IMR-90 (cell line): ENCODE measurements around the gene RNF4. TPM values are rescaled to one million over a fixed set of nuclear protein-coding genes. Genes with fewer than 3 reads are reported as not detected.

Source experiments
- ATAC-seq: fragments of 200-7000 bp; cut with Tn5 transposase; 2 replicates; pipeline ENCODE4 v1.9.1; 2020; ENCODE audit warnings: low read depth, mild to moderate bottlenecking, moderate library complexity
- BruUV-seq: library from RNA; stranded (reverse); fragments of 400-500 nt; replicated peaks from 2 replicates; lab custom pipeline; 2021; lab: Mats Ljungman, UMichigan
- CTCF ChIA-PET: fragments of 300-600 bp; formaldehyde crosslinking; extraction: SDS; loops from one replicate; lab custom pipeline; 2021; ENCODE audit warnings: antibody characterized with exemption; lab: Yijun Ruan, JAX
- POLR2A ChIA-PET: fragments of 300-600 bp; sonication (Branson Sonifier 250); formaldehyde crosslinking; loops from one replicate; lab custom pipeline; 2022; ENCODE audit warnings: antibody characterized with exemption; ENCODE audit not compliant: unreplicated experiment; lab: Charles Lee
- DNase-seq: peaks from one replicate; pipeline ENCODE4 v3.0.0; 2013
- H2AFZ ChIP-seq: replicated peaks from 2 replicates; pipeline ENCODE3; 2013; ENCODE audit warnings: low read length, mild to moderate bottlenecking; ENCODE audit not compliant: poor library complexity
- H2AK5ac ChIP-seq: 2 replicates; pipeline ENCODE4 v1.6.1; 2013; ENCODE audit warnings: low read depth, low read length, inconsistent platforms
- H2AK9ac ChIP-seq: replicated peaks from 2 replicates; pipeline ENCODE3; 2013; ENCODE audit warnings: mild to moderate bottlenecking, low read depth, low read length, moderate library complexity; ENCODE audit not compliant: poor library complexity
- H2BK120ac ChIP-seq: 2 replicates; pipeline ENCODE4 v1.6.1; 2013; ENCODE audit warnings: low read depth, low read length, inconsistent platforms
- H2BK15ac ChIP-seq: 3 replicates; pipeline ENCODE4 v1.6.1; 2013; ENCODE audit warnings: low read depth, low read length, inconsistent platforms
- H2BK20ac ChIP-seq: 2 replicates; pipeline ENCODE4 v1.6.1; 2013; ENCODE audit warnings: low read depth, mild to moderate bottlenecking, inconsistent platforms, low read length, moderate library complexity
- H2BK5ac ChIP-seq: 2 replicates; pipeline ENCODE4 v1.6.1; 2013; ENCODE audit warnings: mild to moderate bottlenecking, low read depth, low read length, inconsistent platforms; ENCODE audit not compliant: poor library complexity, severe bottlenecking
- H3K14ac ChIP-seq: replicated peaks from 2 replicates; pipeline ENCODE4 v1.6.1; 2013; ENCODE audit warnings: low read depth, low read length, inconsistent platforms
- H3K18ac ChIP-seq: 2 replicates; pipeline ENCODE4 v1.6.1; 2013; ENCODE audit warnings: low read depth, low read length, control low read depth
- H3K23ac ChIP-seq: 2 replicates; pipeline ENCODE4 v1.6.1; 2013; ENCODE audit warnings: low read depth, low read length, inconsistent platforms
- H3K27ac ChIP-seq: 2 replicates; pipeline ENCODE4 v1.5.1; 2013; ENCODE audit warnings: mild to moderate bottlenecking, control low read depth, low read length; ENCODE audit not compliant: insufficient read depth
- H3K27me3 ChIP-seq: 2 replicates; pipeline ENCODE4 v1.6.1; 2013; ENCODE audit warnings: low read length; ENCODE audit not compliant: control insufficient read depth, insufficient read depth
- H3K36me3 ChIP-seq: 2 replicates; pipeline ENCODE4 v1.6.1; 2013; ENCODE audit warnings: low read length, mixed read lengths; ENCODE audit not compliant: control insufficient read depth, insufficient read depth
- H3K4ac ChIP-seq: 2 replicates; pipeline ENCODE4 v1.6.1; 2013; ENCODE audit warnings: low read depth, low read length, inconsistent platforms
- H3K4me1 ChIP-seq: 2 replicates; pipeline ENCODE4 v1.6.1; 2013; ENCODE audit warnings: low read length, mixed read lengths; ENCODE audit not compliant: control insufficient read depth, insufficient read depth
- H3K4me2 ChIP-seq: 2 replicates; pipeline ENCODE4 v1.6.1; 2013; ENCODE audit warnings: low read depth, mild to moderate bottlenecking, control low read depth, low read length, moderate library complexity
- H3K4me3 ChIP-seq: 2 replicates; pipeline ENCODE4 v1.5.1; 2013; ENCODE audit warnings: low read depth, mild to moderate bottlenecking, control low read depth, low read length, moderate library complexity; ENCODE audit not compliant: insufficient read depth
- H3K56ac ChIP-seq: 2 replicates; pipeline ENCODE4 v1.6.1; 2013; ENCODE audit warnings: low read length, inconsistent platforms; ENCODE audit not compliant: insufficient read depth; ENCODE audit errors: extremely low read depth
- H3K79me1 ChIP-seq, 2 experiments: 2 replicates each; pipeline ENCODE4 v1.6.1; 2013; ENCODE audit warnings: low read length in 2 of 2, inconsistent platforms in 1 of 2, low read depth in 1 of 2
- H3K9ac ChIP-seq: 2 replicates; pipeline ENCODE4 v1.6.1; 2013; ENCODE audit warnings: low read depth, low read length, control low read depth
- H3K9me1 ChIP-seq: 2 replicates; pipeline ENCODE4 v1.6.1; 2013; ENCODE audit warnings: low read length, inconsistent platforms; ENCODE audit not compliant: insufficient read depth
- H3K9me3 ChIP-seq: 2 replicates; pipeline ENCODE4 v1.6.1; 2013; ENCODE audit warnings: low read length; ENCODE audit not compliant: control insufficient read depth, insufficient read depth
- H4K20me1 ChIP-seq: 2 replicates; pipeline ENCODE4 v1.6.1; 2013; ENCODE audit warnings: low read length, inconsistent platforms; ENCODE audit not compliant: insufficient read depth
- H4K5ac ChIP-seq: 2 replicates; pipeline ENCODE4 v1.6.1; 2013; ENCODE audit warnings: mild to moderate bottlenecking, low read depth, low read length, control low read depth
- H4K8ac ChIP-seq, 2 experiments: 2 replicates each; pipeline ENCODE4 v1.6.1; 2013; ENCODE audit warnings: low read depth in 2 of 2, low read length in 2 of 2, control low read depth in 1 of 2, inconsistent platforms in 1 of 2
- H4K91ac ChIP-seq: 2 replicates; pipeline ENCODE4 v1.6.1; 2013; ENCODE audit warnings: low read depth, low read length, inconsistent platforms; ENCODE audit not compliant: insufficient read depth
- MAFK ChIP-seq: IDR thresholded peaks from 2 replicates; pipeline ENCODE4 v1.6.1; 2012; ENCODE audit warnings: low read depth, low read length, improper control_type of control experiment
- POLR2A ChIP-seq: IDR thresholded peaks from 2 replicates; pipeline ENCODE4 v1.6.1; 2012; ENCODE audit warnings: mild to moderate bottlenecking, low read depth, low read length
- WGBS, 2 experiments: methylation state at CpG; one replicate each; pipeline versions ENCODE4 v1.1.5 to v1.1.7; 2013; ENCODE audit warnings: missing lambda C conversion rate in 2 of 2; ENCODE audit not compliant: insufficient read length in 1 of 2; ENCODE audit errors: extremely low coverage in 2 of 2; 5-methylcytosine and 5-hydroxymethylcytosine counted together
- dilution Hi-C: fragments of 300-500 bp; cut with HindIII; formaldehyde crosslinking; loops from one replicate; pipeline ENCODE4 v1.14.3; 2018; ENCODE audit warnings: low sequenced_read_pairs; ENCODE audit not compliant: unreplicated experiment
- in situ Hi-C: fragments of 300-500 bp; cut with MboI; formaldehyde crosslinking; loops from 3 replicates; pipeline ENCODE4 v1.14.3; 2019; ENCODE audit warnings: low sequenced_read_pairs, inconsistent platforms, mixed read lengths
- intact Hi-C: fragments of 100-400 bp; cut with micrococcal nuclease; formaldehyde crosslinking; loops from 2 replicates; pipeline ENCODE4 v1.10.0; 2022
- polyA plus RNA-seq, 3 experiments: library from polyadenylated mRNA; depleted of rRNA; stranded (reverse); fragments of >200 nt; gene quantifications; 2 replicates each; pipeline ENCODE4 v1.2.3, GENCODE V29; 2012; ENCODE audit warnings: low replicate concordance in 1 of 3
- total RNA-seq: library from RNA; depleted of rRNA; stranded (reverse); fragments of >200 nt; gene quantifications from 2 replicates; pipeline ENCODE4 v1.2.3, GENCODE V29; 2012

Gene RNF4
- total and polyA plus RNA-seq, 2 of the 4 experiments (the other 2 are of a cell fraction) = 63.8 to 73.8 TPM

GRCh38 chr4:2427383-2428334 is 41.2 kb upstream of the RNF4 start:
- Histone ChIP-seq H2BK5ac (no peak overlapping the region), H3K9ac (no peak overlapping the region), H4K20me1 (peaks cover 7% of the 10 kb centered on the region), H3K14ac (no peak overlapping the region), H4K5ac (no peak overlapping the region), H4K91ac (no peak overlapping the region), H3K23ac (no peak overlapping the region), H3K9me1 (no peaks in the 10 kb centered on the region), H4K8ac (no peak overlapping the region), H2BK20ac (no peak overlapping the region), H3K4ac (no peak overlapping the region), H3K27me3 (peaks cover 13% of the 10 kb centered on the region), H2AFZ (no peak overlapping the region), H3K9me3 (peaks cover 4% of the 10 kb centered on the region; the same call in 1 of the 2 replicates), H2BK120ac (no peak overlapping the region), H3K56ac (no peak overlapping the region), H2AK9ac (peak overlapping the region; percentile 33), H3K36me3 (no peaks in the 10 kb centered on the region), H3K79me1 (no peaks in the 10 kb centered on the region), H3K18ac (no peak overlapping the region), H3K4me1 (no peaks in the 10 kb centered on the region), H3K4me2 (no peak overlapping the region), H3K27ac (no peak overlapping the region), H2BK15ac (no peak overlapping the region), H2AK5ac (no peak overlapping the region), H3K4me3 (no peak overlapping the region)
- ATAC-seq = no peak
- dilution Hi-C loops (no loop called here), in situ Hi-C loops (no loop called here), intact Hi-C loops (no loop called here)
- no TSS peak for BruUV-seq
- TF ChIP-seq POLR2A (no peak), MAFK (no peak)
- 83% methylated on average over 10 of the region's 23 CpGs; no CpG with 5 or more reads in 1 of the 2 experiments for WGBS, 2 experiments
- ChIA-PET CTCF (interaction anchor here (1.1 kb wide), 1 partner anchor 9 kb away, joined by 3 read pairs; no protein-coding TSS in a partner anchor), POLR2A (interaction anchor here (0.7 kb wide), 1 partner anchor 42 kb away, joined by 3 read pairs; no protein-coding TSS in a partner anchor)
- no peak for DNase-seq
